ENCODE results near the gene SLC6A8.

- no peak for TF ChIP-seq EZH2phosphoT487 (IDR thresholded peaks at IDR 0.05; ENCODE audit: insufficient read depth, low read depth)
- TF ChIP-seq EZH2 (IDR thresholded peaks at IDR 0.05; ENCODE audit: insufficient read depth, poor library complexity, severe bottlenecking), result no peak
These were observed 47.6 kb upstream of the SLC6A8 start for GRCh38 chrX:153640045-153640686.
